HG03457 (cell line): Measurements from ENCODE around the gene TRH.
"Not testable (repeated sequence)": the region's sequence is repeated elsewhere in the genome, so short reads cannot be mapped to it uniquely, and the experiment has no call there.

Experiments used
- ATAC-seq: cut with Tn5 transposase; IDR thresholded peaks from one replicate; pipeline ENCODE4 v1.9.1; 2021; ENCODE audit warnings: moderate number of reproducible peaks; ENCODE audit not compliant: unreplicated experiment

The TRH gene

GRCh38 chr3:130002666-130003598, 28.4 kb downstream of the TRH start:
- ATAC-seq: not testable (repeated sequence)

GRCh38 chr3:130010556-130010955, 36.0 kb downstream of the TRH start:
- ATAC-seq: no peak

GRCh38 chr3:130012108-130012507, 37.6 kb downstream of the TRH start:
- not testable (repeated sequence) for ATAC-seq

GRCh38 chr3:130013246-130013645, 38.7 kb downstream of the TRH start:
- ATAC-seq: not testable (repeated sequence)

GRCh38 chr3:130014526-130014925, 40.0 kb downstream of the TRH start:
- ATAC-seq: no peak

- not testable (repeated sequence) for ATAC-seq
Observed at GRCh38 chr3:130017661-130018060, 43.1 kb downstream of the TRH start.

- not testable (repeated sequence) for ATAC-seq
Observed at GRCh38 chr3:130026146-130026829, 51.8 kb downstream of the TRH start.

- ATAC-seq: not testable (repeated sequence)
Observed at GRCh38 chr3:130027437-130027836, 52.9 kb downstream of the TRH start.
